ENCODE measurements around the gene BCL2L13.

- TF ChIP-seq POLR2AphosphoS5 (IDR thresholded peaks at IDR 0.05) (no peak), CTCF (IDR thresholded peaks at IDR 0.05; ENCODE audit: poor library complexity, severe bottlenecking) (no peak), EZH2 (IDR thresholded peaks at IDR 0.05; ENCODE audit: borderline replicate concordance, insufficient read depth, low read length, poor library complexity, severe bottlenecking) (no peak), EP300 (conservative IDR thresholded peaks at IDR 0.05; ENCODE audit: poor library complexity, severe bottlenecking) (no peak), REST (IDR thresholded peaks at IDR 0.05; ENCODE audit: borderline replicate concordance) (no peak), SMC3 (conservative IDR thresholded peaks at IDR 0.05; ENCODE audit: poor library complexity) (no peak), MXI1 (conservative IDR thresholded peaks at IDR 0.05; ENCODE audit: poor library complexity, severe bottlenecking) (no peak), RAD21 (conservative IDR thresholded peaks at IDR 0.05) (no peak), TAF1 (IDR thresholded peaks at IDR 0.05; ENCODE audit: low read depth) (no peak)
Observed at GRCh38 chr22:17738386-17739128, 100.0 kb downstream of the BCL2L13 start.

All from neural cell (in vitro differentiated cells).